NCI-H1694 (cell line): ENCODE results near the gene BASP1.
"Not testable (repeated sequence)": the region's sequence is repeated elsewhere in the genome, so short reads cannot be mapped to it uniquely, and the experiment has no call there.

ENCODE experiments used
- DNase-seq: peaks from one replicate; lab custom pipeline; 2025; lab: John Stamatoyannopoulos, UW

Gene BASP1

DNA sequence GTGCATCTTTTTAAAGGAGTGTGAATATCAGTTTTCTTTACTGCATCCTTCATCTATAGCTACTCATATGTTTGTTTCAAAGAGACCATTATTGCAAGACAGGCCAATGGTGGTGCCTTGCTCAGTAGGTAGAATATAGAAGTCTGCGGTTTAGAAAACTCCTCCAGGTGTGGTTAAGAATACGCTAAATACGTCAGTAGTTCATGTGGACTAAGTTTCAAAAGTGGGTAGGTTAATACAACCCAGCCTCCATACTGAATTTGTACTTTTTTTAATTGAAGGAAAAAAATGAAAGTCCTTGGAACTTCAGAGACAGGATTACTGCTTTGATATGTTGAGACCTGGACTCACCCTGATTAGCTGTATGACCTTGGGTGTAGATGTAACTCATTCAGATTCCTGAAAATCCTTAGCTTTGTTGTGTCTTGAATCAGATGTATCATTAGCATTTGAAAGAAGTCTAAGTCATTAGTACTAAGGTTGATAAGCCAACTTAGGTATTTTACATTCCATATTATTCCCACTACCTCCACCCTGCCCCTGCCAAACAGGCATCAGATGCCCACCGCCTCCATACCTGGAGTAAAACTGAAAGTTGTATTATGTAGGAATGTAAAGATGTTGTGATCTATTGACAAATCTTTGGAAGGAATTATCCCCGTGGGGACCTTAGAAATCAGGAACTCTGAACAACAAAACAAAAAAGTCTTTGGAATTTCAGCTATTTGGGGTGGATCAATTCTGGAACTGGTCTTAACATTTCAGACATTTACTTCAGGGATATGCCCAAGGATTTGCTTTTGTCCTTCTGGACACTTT lies 6.1 kb downstream of the BASP1 start:
- no peak for DNase-seq

- no peak for DNase-seq
Measured at GRCh38 chr5:17224858-17225511, 7.6 kb downstream of the BASP1 start.

DNA sequence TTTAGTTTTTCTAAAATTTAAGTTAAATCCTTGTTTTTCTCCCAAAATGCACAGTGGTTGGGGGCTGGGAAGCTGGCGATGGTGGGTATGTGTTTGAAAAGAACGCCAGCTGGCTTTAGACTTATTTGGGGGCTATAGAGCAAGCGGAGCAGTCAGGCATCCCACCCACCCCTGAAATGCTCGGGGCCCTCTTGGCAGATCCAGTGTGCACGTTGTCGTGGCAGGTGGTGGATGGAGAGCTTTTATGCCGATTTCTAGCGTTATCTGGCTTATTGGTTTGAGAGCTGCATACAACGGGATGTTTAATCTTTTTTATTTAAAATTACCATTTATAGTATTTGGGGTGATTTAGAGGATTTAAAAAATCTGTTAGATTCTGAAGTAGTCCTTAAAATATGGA lies 8.1 kb downstream of the BASP1 start:
- DNase-seq, result no peak

- no peak for DNase-seq
Measured at GRCh38 chr5:17227868-17228267, 10.4 kb downstream of the BASP1 start.

DNA sequence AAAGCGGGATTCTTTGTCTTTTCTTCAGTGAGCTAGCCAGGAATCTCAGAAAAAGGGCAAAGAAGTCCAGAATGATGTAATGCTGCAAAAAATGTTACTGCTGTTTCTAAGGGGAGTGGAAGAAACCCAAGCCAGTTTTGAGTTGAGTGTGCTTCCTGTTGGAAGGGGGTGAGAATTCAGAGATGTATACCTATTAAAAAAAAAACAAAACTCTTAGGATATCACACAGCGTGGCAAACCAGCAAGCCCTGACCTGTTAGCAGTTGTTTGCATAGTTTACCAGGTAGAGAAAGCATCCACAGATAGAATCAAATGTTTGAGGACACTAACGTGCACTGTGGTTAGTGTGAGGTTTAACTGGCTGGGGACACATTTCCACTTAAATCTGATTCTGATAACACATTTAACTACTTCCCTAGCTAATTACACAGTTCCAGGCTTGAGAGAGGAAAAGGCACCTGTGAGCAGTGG lies 11.4 kb downstream of the BASP1 start:
- no peak for DNase-seq

DNA sequence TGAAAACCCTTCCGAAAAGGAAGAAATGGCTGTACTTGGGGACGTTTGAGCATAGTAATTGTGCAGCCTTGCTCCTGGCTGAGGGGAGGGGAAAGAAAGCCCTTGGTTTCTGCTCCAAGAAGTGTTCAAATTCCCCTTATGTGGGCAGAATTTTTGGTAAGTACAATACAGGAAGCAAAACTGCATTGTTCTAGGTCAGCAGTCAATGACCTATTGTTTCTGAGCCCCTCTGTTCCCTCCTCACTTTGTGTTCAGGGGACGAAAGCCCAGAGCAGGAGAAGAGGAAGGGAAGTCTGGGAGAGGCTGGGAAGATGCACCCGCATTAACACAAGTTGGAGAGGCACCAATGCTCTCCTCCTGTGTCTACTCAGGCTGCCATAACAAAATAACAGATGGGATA lies 11.9 kb downstream of the BASP1 start:
- no peak for DNase-seq

DNA sequence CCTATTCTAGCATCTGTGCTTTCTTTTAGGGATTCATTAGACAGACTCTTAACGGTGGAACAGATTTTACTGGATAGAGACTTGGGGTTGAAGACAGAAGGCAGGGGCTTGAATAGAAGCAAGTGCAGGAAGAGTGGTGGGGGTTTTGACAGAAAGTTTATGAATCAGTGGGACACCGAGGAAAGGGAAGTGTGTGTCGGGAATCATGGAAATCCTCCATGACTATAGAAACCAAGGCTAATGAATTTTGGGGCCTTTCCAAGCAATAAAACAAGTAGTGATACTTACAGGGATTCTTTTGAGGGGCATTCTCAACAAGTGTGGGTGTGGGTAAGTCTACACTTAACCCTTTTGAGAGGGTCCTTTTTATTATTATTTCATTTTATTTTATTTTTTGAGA lies 12.8 kb downstream of the BASP1 start:
- no peak for DNase-seq

- DNase-seq, result no peak
Measured at GRCh38 chr5:17230808-17231525, 13.5 kb downstream of the BASP1 start.

GRCh38 chr5:17232405-17232804 lies 15.0 kb downstream of the BASP1 start:
- DNase-seq, result no peak

- DNase-seq, result no peak
Measured at GRCh38 chr5:17233488-17233887, 16.1 kb downstream of the BASP1 start.

DNA sequence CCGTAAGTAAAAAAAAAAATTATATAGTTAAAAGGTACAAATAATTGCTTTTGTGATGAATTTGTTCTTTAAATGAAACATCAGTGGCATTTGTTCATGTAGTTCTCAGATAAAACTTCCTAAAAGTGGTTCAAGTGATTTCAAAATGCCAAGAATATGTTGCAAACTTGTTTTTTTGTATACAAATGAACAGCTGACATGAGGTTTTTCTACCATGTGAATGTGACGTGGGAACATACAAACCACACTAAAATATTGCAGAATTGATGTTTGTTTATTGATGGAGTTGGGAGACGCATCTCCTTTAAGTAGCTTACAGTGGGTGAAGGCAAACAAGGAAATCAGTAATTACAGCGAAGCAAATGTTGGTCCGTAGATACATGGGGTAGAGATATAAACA lies 16.9 kb downstream of the BASP1 start:
- DNase-seq, result no peak

DNA sequence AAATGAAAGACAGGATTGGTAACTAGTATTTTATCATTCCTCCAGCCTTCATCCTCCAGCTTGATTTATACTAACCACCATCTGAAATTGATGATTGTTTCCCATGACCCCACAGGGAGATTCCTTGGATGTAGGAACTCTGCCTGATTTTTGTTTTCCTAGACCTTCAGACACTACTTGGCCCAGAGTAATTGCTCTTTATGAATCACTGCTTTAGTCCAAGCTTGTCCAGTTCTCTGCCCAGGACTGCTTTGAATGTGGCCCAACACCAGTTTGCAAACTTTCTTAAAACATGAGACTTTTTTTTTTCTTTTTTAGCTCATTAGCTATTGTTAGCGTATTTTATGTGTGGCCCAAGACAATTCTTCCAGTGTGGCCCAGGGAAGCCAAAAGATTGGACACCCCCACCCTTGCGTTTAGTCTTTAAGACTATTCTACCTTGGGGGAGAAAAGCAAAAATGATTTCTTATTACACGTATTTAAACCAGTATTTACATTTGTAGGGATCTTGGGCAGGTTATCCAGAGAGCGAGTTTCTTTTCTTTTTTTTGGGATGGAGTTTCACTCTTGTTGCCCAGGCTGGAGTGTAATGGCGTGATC lies 18.4 kb downstream of the BASP1 start:
- no peak for DNase-seq

DNA sequence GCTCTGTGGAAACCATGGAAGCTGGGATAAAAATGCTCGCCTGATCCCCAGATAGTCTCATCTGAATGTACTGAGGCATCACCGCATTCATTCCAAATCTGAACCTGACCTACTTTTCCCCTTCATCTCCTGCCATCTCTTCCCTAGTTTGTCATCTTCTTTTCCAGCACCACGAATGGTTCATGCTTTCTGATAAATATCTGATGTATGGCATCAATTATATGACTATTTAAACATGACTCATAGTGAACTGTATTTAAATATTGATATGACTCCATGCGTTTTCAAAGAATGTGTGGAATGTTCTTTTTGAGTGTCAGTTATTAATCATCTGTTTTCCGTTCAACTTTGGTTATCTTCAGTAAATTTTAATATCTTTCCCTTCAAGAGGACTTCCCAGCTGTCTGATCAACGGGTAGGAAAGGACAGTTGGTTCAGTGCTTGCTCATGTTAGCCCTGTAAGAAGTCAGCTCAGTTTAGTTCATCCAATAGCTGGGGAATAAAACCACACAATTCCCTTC lies 21.1 kb downstream of the BASP1 start:
- DNase-seq, result no peak

GRCh38 chr5:17239953-17240352 lies 22.5 kb downstream of the BASP1 start:
- DNase-seq, result no peak

DNA sequence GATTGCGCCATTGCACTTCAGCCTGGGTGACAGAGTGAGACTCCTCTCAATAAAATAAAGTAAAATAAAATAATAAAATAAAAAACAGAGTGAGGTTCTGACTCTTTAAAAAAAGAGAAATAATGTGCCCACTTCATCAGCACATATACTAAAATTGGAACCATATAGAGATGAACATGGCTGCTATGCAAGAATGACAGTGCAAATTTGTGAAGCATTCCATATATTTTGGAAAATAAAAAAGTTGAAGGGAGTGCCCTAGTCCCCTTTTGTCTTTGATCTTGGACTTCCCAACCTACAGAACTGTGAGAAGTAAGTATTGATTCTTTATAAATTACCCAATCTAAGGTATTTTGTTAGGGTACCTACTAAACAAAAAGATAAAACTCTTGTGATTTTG lies 23.1 kb downstream of the BASP1 start:
- no peak for DNase-seq

- no peak for DNase-seq
Measured at GRCh38 chr5:17241635-17242034, 24.2 kb downstream of the BASP1 start.

GRCh38 chr5:17243287-17244063 lies 26.0 kb downstream of the BASP1 start:
- DNase-seq, result no peak

- no peak for DNase-seq
Measured at GRCh38 chr5:17249029-17249634, 31.7 kb downstream of the BASP1 start.

- DNase-seq, result not testable (repeated sequence)
Measured at GRCh38 chr5:17249841-17250240, 32.4 kb downstream of the BASP1 start.

DNA sequence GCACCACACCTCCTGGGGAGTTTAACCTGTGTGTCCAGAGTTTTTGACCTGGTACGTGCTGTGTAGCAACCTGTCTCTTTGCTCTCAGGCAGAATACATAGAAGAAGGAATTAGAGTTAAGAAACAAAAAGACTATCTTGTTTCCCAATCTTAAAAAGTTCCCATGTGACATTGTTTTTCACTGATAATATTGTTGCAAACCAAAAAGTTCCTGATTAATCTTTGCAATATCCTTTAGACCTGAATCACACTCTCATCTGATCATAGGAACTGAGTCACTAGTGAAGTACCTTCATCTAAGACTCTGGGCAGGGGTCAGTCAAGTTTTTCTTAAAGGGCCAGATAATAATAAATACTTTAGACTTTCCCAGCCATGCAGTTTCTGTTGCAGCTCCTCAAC lies 35.1 kb downstream of the BASP1 start:
- no peak for DNase-seq

GRCh38 chr5:17255471-17256021 lies 38.1 kb downstream of the BASP1 start:
- DNase-seq, result no peak
